A549 (cell line): ENCODE results near the gene DUS3L.

ENCODE experiments used
- BHLHE40 ChIP-seq: IDR thresholded peaks from 2 replicates; pipeline ENCODE4 v1.6.1; 2012; ENCODE audit warnings: low read depth, low read length, inconsistent platforms
- CHD2 ChIP-seq: fragments of 150-350 bp; IDR thresholded peaks from 2 replicates; pipeline ENCODE4 v1.6.1; 2014; ENCODE audit warnings: low read length; ENCODE audit not compliant: partially characterized antibody
- CTCF ChIP-seq: fragments of >200 bp; sonication (Bioruptor Twin); formaldehyde crosslinking; IDR thresholded peaks from 3 replicates; pipeline ENCODE4 v1.5.1; 2016
- EHMT2 ChIP-seq: fragments of 200-600 bp; sonication (generic); IDR thresholded peaks from 2 replicates; pipeline ENCODE4 v1.6.1; 2016; ENCODE audit warnings: antibody characterized with exemption, low read depth, mild to moderate bottlenecking, moderate library complexity
- JUNB ChIP-seq: fragments of >200 bp; sonication (Bioruptor Twin); formaldehyde crosslinking; IDR thresholded peaks from 2 replicates; pipeline ENCODE4 v1.6.1; 2016
- POLR2A ChIP-seq: IDR thresholded peaks from 2 replicates; pipeline ENCODE4 v1.6.1; 2012; ENCODE audit warnings: mild to moderate bottlenecking, low read length

GRCh38 chr19:5809053-5809452, 18.1 kb upstream of the DUS3L start:
- TF ChIP-seq CTCF (no peak), JUNB (no peak), BHLHE40 (no peak), POLR2A (no peak), EHMT2 (no peak), CHD2 (no peak)
